ENCODE measurements around the gene LIME1. TPM values are rescaled to one million over a fixed set of nuclear protein-coding genes. Genes with fewer than 3 reads are reported as not detected.

The LIME1 gene
- total RNA-seq, 1 experiment from 2014 or later: 13.5 TPM

GRCh38 chr20:63743210-63743970 lies 6.9 kb downstream of the LIME1 start:
- no peak overlapping the region for H3K4me3 Mint-ChIP-seq
- H3K9me3 Mint-ChIP-seq: no peaks in the 10 kb centered on the region
- no peak overlapping the region for H3K27ac ChIP-seq (ENCODE audit: insufficient read length, low read depth, low read length)

More at GRCh38 chr20:63743210-63743970, 6.9 kb downstream of the LIME1 start:
- no peak for DNase-seq
- 0 out of 7 replicates have a peak overlapping the region, but pooled peaks of 1 of the 3 experiments have one; percentile 20 for H3K27ac Mint-ChIP-seq
- no peaks in the 10 kb centered on the region for H3K27me3 ChIP-seq (ENCODE audit: insufficient read depth, low read length)
- peaks cover 0 to 14% (median 14%) of the 10 kb centered on the region in 3 experiments; a peak in 4 of 7 replicates for H3K36me3 Mint-ChIP-seq (ENCODE audit: insufficient read depth in 1 of 3, low read depth in 3 of 3)
- H3K9me3 ChIP-seq (ENCODE audit: control insufficient read depth, low read depth, low read length): no peaks in the 10 kb centered on the region
- no peaks in the 10 kb centered on the region for H3K4me1 ChIP-seq (ENCODE audit: insufficient read depth, low read length)
- no peak overlapping the region for H4K8ac ChIP-seq (replicated peaks; ENCODE audit: insufficient read length, low read depth, low read length)
- no peak overlapping the region for H3T11ph ChIP-seq (ENCODE audit: low read length)
- peaks cover 0 to 2% of the 10 kb centered on the region in 2 experiments; a peak in 1 of 4 replicates for H3K4me1 Mint-ChIP-seq
- no peak overlapping the region for H2BK120ac ChIP-seq (ENCODE audit: low read depth, low read length, poor library complexity, severe bottlenecking)
- H2BK15ac ChIP-seq (ENCODE audit: low read depth, low read length): no peak overlapping the region
- H2AFZ ChIP-seq (ENCODE audit: low read length): no peak overlapping the region
- H3K18ac ChIP-seq (ENCODE audit: insufficient read length, low read depth, low read length): no peak overlapping the region
- no peaks in the 10 kb centered on the region for H3K79me1 ChIP-seq (ENCODE audit: insufficient read depth, low read depth, low read length, poor library complexity, severe bottlenecking)
- H2BK20ac ChIP-seq (ENCODE audit: low read depth, low read length, poor library complexity, severe bottlenecking): no peak overlapping the region
- no CpG with 5 or more reads among the region's 31 CpGs for WGBS (ENCODE audit: extremely low coverage, insufficient read length, low lambda C conversion rate)
- H3K79me2 ChIP-seq (ENCODE audit: insufficient read depth, low read length): no peaks in the 10 kb centered on the region
- no peak for TF ChIP-seq CTCF (conservative IDR thresholded peaks at IDR 0.05)
- H3K23me2 ChIP-seq (ENCODE audit: insufficient read length, low read depth, low read length, poor library complexity, severe bottlenecking): peaks cover 9% of the 10 kb centered on the region
- H3K4ac ChIP-seq (ENCODE audit: low read depth, low read length): no peak overlapping the region
- H2BK12ac ChIP-seq (ENCODE audit: insufficient read length, low read depth, low read length): no peak overlapping the region
- H4K5ac ChIP-seq (ENCODE audit: insufficient read length, low read depth, low read length): no peak overlapping the region
- H3K4me2 ChIP-seq (ENCODE audit: insufficient read depth, insufficient read length, low read length): no peak overlapping the region
- H3K56ac ChIP-seq (ENCODE audit: insufficient read length, low read depth, low read length): no peak overlapping the region
- no peaks in the 10 kb centered on the region for H4K20me1 ChIP-seq (ENCODE audit: control insufficient read depth, insufficient read depth, insufficient read length)
- H2BK5ac ChIP-seq (ENCODE audit: insufficient read length, low read length): no peak overlapping the region
- H3K23ac ChIP-seq (ENCODE audit: insufficient read length, low read depth, low read length): no peak overlapping the region
- H4K91ac ChIP-seq (ENCODE audit: insufficient read length, low read depth, low read length): no peak overlapping the region
- H2AK5ac ChIP-seq (ENCODE audit: insufficient read length, low read length): no peak overlapping the region
- H3K9ac ChIP-seq (ENCODE audit: extremely low read depth, insufficient read length, low read length): no peak overlapping the region
- no peaks in the 10 kb centered on the region for H3K27me3 Mint-ChIP-seq (ENCODE audit: low read depth)
- no peak overlapping the region for H3K14ac ChIP-seq (ENCODE audit: insufficient read depth, low read length)
